Ecto neural progenitor cell (in vitro differentiated cells): ENCODE data around the gene HDDC2.

Experiments used
- DNase-seq: peaks from one replicate; pipeline ENCODE4 v3.0.0-alpha.2; 2018; ENCODE audit warnings: low spot score

The HDDC2 gene

GRCh38 chr6:125269328-125269985 is 32.3 kb downstream of the HDDC2 start:
- no peak for DNase-seq

GRCh38 chr6:125268765-125269164 is 33.0 kb downstream of the HDDC2 start:
- DNase-seq, result no peak

- no peak for DNase-seq
Observed at GRCh38 chr6:125267806-125268523, 33.8 kb downstream of the HDDC2 start.

GRCh38 chr6:125264476-125264875 is 37.3 kb downstream of the HDDC2 start:
- no peak for DNase-seq

GRCh38 chr6:125262016-125263013 is 39.5 kb downstream of the HDDC2 start:
- no peak for DNase-seq

- no peak for DNase-seq
Observed at GRCh38 chr6:125259354-125259736, 42.4 kb downstream of the HDDC2 start.

- DNase-seq, result no peak
Observed at GRCh38 chr6:125258651-125259353, 43.0 kb downstream of the HDDC2 start.

- no peak for DNase-seq
Observed at GRCh38 chr6:125257351-125257750, 44.4 kb downstream of the HDDC2 start.

- no peak for DNase-seq
Observed at GRCh38 chr6:125255201-125255600, 46.6 kb downstream of the HDDC2 start.

- no peak for DNase-seq
Observed at GRCh38 chr6:125254321-125254720, 47.4 kb downstream of the HDDC2 start.

GRCh38 chr6:125253881-125254280 is 47.9 kb downstream of the HDDC2 start:
- DNase-seq, result no peak

- DNase-seq, result no peak
Observed at GRCh38 chr6:125252891-125253290, 48.9 kb downstream of the HDDC2 start.

- DNase-seq, result no peak
Observed at GRCh38 chr6:125251516-125252220, 50.1 kb downstream of the HDDC2 start.

- no peak for DNase-seq
Observed at GRCh38 chr6:125250511-125250910, 51.3 kb downstream of the HDDC2 start.

- no peak for DNase-seq
Observed at GRCh38 chr6:125248136-125248535, 53.6 kb downstream of the HDDC2 start.

GRCh38 chr6:125246566-125246965 is 55.2 kb downstream of the HDDC2 start:
- no peak for DNase-seq

GRCh38 chr6:125245523-125246264 is 56.1 kb downstream of the HDDC2 start:
- DNase-seq, result no peak

- no peak for DNase-seq
Observed at GRCh38 chr6:125245109-125245508, 56.7 kb downstream of the HDDC2 start.

GRCh38 chr6:125237764-125238163 is 64.0 kb downstream of the HDDC2 start:
- no peak for DNase-seq

GRCh38 chr6:125236536-125237327 is 65.0 kb downstream of the HDDC2 start:
- DNase-seq, result no peak
